HG03342 (cell line): ENCODE measurements around the gene LYZL1.
"Not testable (repeated sequence)": the region's sequence is repeated elsewhere in the genome, so short reads cannot be mapped to it uniquely, and the experiment has no call there.

ENCODE experiments used
- ATAC-seq: cut with Tn5 transposase; IDR thresholded peaks from one replicate; pipeline ENCODE4 v1.9.1; 2021; ENCODE audit warnings: mild to moderate bottlenecking, moderate library complexity; ENCODE audit not compliant: unreplicated experiment

LYZL1 gene

GRCh38 chr10:29327746-29328102 is 38.9 kb downstream of the LYZL1 start:
- ATAC-seq, result no peak

GRCh38 chr10:29328983-29329382 is 40.1 kb downstream of the LYZL1 start:
- ATAC-seq, result no peak

- ATAC-seq, result no peak
Observed at GRCh38 chr10:29329420-29329819, 40.5 kb downstream of the LYZL1 start.

DNA sequence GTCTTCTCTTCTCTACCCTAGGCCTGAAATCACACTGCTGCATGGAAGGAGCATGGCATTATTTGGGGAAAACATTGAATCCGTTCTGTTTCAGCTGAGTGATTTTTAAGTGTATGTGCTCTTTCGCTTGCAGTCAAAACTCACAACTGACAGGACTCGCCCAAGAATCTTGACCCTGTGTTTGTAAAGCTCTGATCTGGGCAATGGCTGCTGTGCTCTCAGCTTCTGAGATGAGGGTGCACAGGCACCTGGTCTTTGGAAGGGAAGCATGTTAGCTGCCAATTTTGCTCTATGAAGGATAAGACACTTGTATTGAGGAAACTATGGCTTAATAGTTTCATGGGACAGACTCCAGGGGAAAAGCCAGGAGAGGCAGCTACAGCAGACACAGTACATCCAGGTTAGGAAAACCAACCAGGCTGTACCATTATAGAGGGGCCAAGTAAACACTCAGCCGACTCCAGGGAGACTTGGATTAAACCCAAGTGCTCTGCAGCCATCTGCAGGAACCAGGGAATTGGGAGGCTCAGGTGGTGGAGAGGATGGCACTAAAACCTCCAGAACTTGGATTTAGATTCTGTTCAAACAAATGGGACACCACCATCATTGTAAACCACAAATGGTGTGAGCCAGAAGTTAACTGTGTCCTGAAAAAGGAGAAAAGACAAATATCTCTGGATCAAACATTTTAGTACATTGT is 43.3 kb downstream of the LYZL1 start:
- no peak for ATAC-seq

DNA sequence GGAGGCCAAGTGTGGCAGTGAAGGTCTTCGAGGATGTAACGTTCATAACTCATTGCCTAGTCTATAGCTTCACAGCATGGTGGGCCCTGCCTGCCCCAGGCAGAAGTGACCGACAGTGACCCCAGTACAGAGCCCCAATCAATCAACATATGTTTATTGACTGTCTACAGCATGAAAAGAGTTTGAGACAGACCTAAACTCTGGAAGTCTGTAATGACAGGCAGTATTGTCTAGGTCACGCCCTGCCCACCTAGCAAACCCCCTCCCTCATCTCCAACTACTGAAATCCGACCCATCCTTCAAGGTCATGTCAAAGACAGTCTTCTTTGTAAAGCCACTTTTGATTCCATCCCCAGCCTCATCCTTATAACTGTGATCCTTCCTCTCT is 43.9 kb downstream of the LYZL1 start:
- ATAC-seq, result no peak

GRCh38 chr10:29337526-29337925 is 48.7 kb downstream of the LYZL1 start:
- ATAC-seq, result not testable (repeated sequence)

DNA sequence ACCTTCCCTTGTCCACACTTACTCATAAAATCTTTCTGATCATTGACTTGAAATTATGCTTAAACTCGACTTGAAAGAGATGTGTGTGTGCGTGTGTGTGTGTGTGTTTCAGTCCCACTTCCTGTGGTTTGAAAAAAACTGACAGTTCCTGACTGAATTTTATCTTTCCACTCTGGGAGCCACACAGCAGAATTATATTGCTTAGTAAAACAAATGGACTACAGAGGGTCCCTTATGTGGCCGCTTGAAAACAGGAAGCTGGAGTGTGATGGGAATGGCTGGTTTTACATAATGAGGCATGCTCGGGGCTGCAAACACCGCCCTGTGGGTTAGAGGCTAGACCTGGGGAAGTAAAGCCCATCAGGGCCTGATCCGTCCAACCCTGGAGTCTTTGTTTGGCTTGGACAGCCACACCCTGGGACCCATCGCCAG is 54.8 kb downstream of the LYZL1 start:
- ATAC-seq, result no peak

- no peak for ATAC-seq
Observed at GRCh38 chr10:29344073-29344820, 55.4 kb downstream of the LYZL1 start.

GRCh38 chr10:29345144-29345909 is 56.5 kb downstream of the LYZL1 start:
- ATAC-seq, result no peak

DNA sequence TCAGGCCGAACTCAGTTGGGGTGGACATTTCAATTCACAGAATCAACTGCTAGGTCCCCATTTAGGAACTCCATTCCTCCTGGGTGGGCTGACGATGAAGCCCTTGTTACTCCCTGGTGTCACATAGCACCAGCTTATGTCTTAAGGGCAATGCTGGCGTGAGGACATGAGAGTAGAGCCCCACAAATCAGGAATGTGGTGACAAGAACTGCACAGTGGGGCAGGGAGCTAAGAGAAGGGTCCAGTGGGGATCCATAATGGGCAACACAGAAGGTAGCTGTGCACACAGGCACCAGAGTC is 57.0 kb downstream of the LYZL1 start:
- ATAC-seq, result no peak

- no peak for ATAC-seq
Observed at GRCh38 chr10:29346296-29347001, 57.6 kb downstream of the LYZL1 start.

- no peak for ATAC-seq
Observed at GRCh38 chr10:29348836-29349235, 60.0 kb downstream of the LYZL1 start.

- ATAC-seq, result no peak
Observed at GRCh38 chr10:29353305-29353704, 64.4 kb downstream of the LYZL1 start.

GRCh38 chr10:29353887-29354561 is 65.2 kb downstream of the LYZL1 start:
- ATAC-seq, result no peak

GRCh38 chr10:29355411-29355991 is 66.6 kb downstream of the LYZL1 start:
- ATAC-seq, result no peak

DNA sequence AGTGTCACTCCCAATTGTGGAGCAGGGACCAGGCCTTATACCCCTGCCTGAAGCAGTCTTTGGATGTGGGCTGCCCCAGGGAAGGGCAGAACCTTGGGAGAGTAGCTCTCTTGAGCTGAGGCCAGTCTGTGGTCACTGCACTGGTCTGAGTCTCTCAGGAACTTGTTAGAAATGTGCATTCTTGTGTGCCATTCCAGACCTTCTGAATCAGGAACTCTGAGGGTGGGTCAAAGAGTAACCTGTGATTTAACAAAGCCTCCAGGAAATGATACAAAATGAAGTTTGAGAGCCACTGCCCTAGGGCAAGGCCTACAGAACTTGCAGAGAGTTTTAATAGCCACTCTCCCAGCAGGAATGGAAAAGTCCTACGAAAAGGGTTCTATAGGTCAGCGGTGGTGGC is 68.1 kb downstream of the LYZL1 start:
- no peak for ATAC-seq

- ATAC-seq, result no peak
Observed at GRCh38 chr10:29358010-29358616, 69.2 kb downstream of the LYZL1 start.

- ATAC-seq, result not testable (repeated sequence)
Observed at GRCh38 chr10:29360215-29360853, 71.5 kb downstream of the LYZL1 start.
